Fibroblast of villous mesenchyme (primary cell): ENCODE data around the gene FKBP15. TPM values are rescaled to one million over a fixed set of nuclear protein-coding genes. Genes with fewer than 3 reads are reported as not detected.
A peak's percentile ranks its signal among the peaks of the same experiment; 100 is the strongest.
"Not testable (repeated sequence)": the region's sequence is repeated elsewhere in the genome, so short reads cannot be mapped to it uniquely, and the experiment has no call there.

Experiments used
- DNase-seq: peaks from one replicate; pipeline ENCODE4 v3.0.0-alpha.2; 2010; ENCODE audit warnings: low read depth
- H3K4me3 ChIP-seq: 2 replicates; pipeline ENCODE4 v1.5.1; 2011; ENCODE audit warnings: low read depth, mild to moderate bottlenecking, low read length
- total RNA-seq: library from RNA; depleted of rRNA; stranded (reverse); fragments of >200 nt; gene quantifications from 2 replicates; pipeline ENCODE4 v1.2.3, GENCODE V29; 2012
- TF ChIP-seq, protein P1 (sequence below): IDR thresholded peaks from 2 replicates; pipeline ENCODE4 v1.5.1; 2012; ENCODE audit warnings: low read depth, mild to moderate bottlenecking, low read length; ENCODE audit not compliant: insufficient read depth

FKBP15 gene
- total RNA-seq, 1 donor: 25.9 TPM

GRCh38 chr9:113131689-113132151 is 89.4 kb downstream of the FKBP15 start:
- no peak overlapping the region for H3K4me3 ChIP-seq
- peak; percentile 32 for DNase-seq
- TF ChIP-seq, protein P1, sequence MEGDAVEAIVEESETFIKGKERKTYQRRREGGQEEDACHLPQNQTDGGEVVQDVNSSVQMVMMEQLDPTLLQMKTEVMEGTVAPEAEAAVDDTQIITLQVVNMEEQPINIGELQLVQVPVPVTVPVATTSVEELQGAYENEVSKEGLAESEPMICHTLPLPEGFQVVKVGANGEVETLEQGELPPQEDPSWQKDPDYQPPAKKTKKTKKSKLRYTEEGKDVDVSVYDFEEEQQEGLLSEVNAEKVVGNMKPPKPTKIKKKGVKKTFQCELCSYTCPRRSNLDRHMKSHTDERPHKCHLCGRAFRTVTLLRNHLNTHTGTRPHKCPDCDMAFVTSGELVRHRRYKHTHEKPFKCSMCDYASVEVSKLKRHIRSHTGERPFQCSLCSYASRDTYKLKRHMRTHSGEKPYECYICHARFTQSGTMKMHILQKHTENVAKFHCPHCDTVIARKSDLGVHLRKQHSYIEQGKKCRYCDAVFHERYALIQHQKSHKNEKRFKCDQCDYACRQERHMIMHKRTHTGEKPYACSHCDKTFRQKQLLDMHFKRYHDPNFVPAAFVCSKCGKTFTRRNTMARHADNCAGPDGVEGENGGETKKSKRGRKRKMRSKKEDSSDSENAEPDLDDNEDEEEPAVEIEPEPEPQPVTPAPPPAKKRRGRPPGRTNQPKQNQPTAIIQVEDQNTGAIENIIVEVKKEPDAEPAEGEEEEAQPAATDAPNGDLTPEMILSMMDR: no peak

GRCh38 chr9:113129884-113130283 is 91.2 kb downstream of the FKBP15 start:
- DNase-seq: no peak
- no peak overlapping the region for H3K4me3 ChIP-seq
- TF ChIP-seq, protein P1: no peak

DNA sequence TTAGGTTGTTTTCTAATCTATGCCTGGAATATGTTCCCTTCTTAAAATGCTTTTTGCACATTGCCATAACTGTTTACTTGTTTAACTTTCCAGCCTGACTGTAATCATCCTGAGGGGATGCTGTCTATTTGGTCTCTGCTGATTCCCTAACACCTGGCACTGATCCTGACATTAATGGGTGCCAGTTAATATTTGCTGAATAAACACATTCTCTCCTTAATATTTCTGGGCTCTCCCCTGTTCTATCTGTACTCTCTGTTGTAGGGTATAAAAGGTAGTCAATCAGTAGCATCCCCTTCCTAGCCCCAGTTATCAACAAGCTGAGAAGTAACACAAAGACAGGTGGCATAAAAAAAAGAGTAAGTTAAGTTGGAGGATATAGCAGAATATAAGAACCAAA is 91.6 kb downstream of the FKBP15 start:
- TF ChIP-seq, protein P1: no peak
- DNase-seq: no peak
- no peak overlapping the region for H3K4me3 ChIP-seq

DNA sequence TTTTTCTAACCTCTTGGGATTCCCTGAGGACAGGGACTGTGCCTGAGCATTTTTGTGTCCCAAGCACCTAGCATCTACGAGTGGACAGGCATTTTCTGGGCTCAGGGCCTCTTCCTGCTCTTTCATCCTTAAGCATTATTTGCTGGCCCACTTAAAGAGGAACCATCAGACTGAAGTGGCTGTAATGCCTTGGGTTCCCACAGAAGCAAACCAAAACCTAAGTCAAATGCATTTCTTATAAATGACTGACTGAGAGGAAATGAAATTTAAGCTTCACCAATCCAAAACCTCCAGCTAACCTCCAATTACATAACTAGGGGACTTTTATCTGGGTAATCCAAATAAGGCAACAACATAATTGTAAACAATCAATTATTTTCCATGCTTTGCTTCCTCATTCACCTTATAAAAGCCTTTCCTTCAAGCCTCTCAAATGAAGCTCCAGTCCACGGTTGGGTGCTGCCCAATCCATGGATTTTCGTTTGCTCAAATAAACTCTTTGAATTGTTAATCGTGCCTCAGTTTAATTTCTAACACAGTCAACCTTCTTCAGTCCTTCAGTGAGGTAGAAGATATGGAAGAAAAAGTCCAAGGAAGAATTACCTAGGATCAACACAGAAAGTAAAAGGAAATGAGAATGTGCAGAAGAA is 95.6 kb downstream of the FKBP15 start:
- TF ChIP-seq, protein P1: no peak
- no peak for DNase-seq
- no peak overlapping the region for H3K4me3 ChIP-seq

GRCh38 chr9:113118829-113119228 is 102.2 kb downstream of the FKBP15 start:
- DNase-seq, H3K4me3 ChIP-seq: not testable (repeated sequence)

Other genes with a start within 250 kb of the FKBP15 start
- gene ZNF883, start 209.1 kb downstream of the FKBP15 start, total RNA-seq: 0.64 and 2.2 TPM in 2 replicates
- 1.6 and 2.6 TPM in 2 replicates for gene ZFP37, start 164.6 kb downstream of the FKBP15 start, total RNA-seq
- 11.6 and 23.3 TPM in 2 replicates for gene SLC31A2, start 70.3 kb downstream of the FKBP15 start, total RNA-seq
- gene SLC31A1, start 267 bp upstream of the FKBP15 start, total RNA-seq: 34.5 and 41.5 TPM in 2 replicates
- 35.8 and 61.3 TPM in 2 replicates for gene CDC26, start 54.3 kb upstream of the FKBP15 start, total RNA-seq
- gene PRPF4, start 54.4 kb upstream of the FKBP15 start, total RNA-seq: 21.3 and 36.3 TPM in 2 replicates
- gene RNF183, start 82.1 kb upstream of the FKBP15 start, total RNA-seq: not detected in 2 replicates
- 0.32 and 0.86 TPM in 2 replicates for gene WDR31, start 119.0 kb upstream of the FKBP15 start, total RNA-seq
- not detected in 2 replicates for gene BSPRY, start 128.3 kb upstream of the FKBP15 start, total RNA-seq
- 6.1 and 7.3 TPM in 2 replicates for gene HDHD3, start 155.7 kb upstream of the FKBP15 start, total RNA-seq
- gene ALAD, start 180.0 kb upstream of the FKBP15 start, total RNA-seq: 14.2 and 15.1 TPM in 2 replicates
- gene POLE3, start 189.4 kb upstream of the FKBP15 start, total RNA-seq: 33.2 and 54.0 TPM in 2 replicates
- gene C9orf43, start 189.5 kb upstream of the FKBP15 start, total RNA-seq: 0.32 and 0.43 TPM in 2 replicates
- gene RGS3, start 242.4 kb upstream of the FKBP15 start, total RNA-seq: 37.1 and 44.8 TPM in 2 replicates